Keratinocyte (primary cell): ENCODE measurements around the gene MMP23B. TPM values are rescaled to one million over a fixed set of nuclear protein-coding genes. Genes with fewer than 3 reads are reported as not detected.

Source experiments
- DNase-seq: peaks from one replicate; pipeline ENCODE4 v3.0.0-alpha.2; 2011; ENCODE audit warnings: low read depth, missing footprints, low spot score
- FAIRE-seq: peaks from 2 replicates; lab custom pipeline; 2011; peaks lifted over from hg19 to GRCh38; lab: Jason Lieb, UNC
- H2AFZ ChIP-seq: 2 replicates; pipeline ENCODE4 v1.6.0; 2012; ENCODE audit warnings: low read length, control low read depth, inconsistent platforms; ENCODE audit not compliant: control insufficient read depth
- H3K27ac ChIP-seq: 2 replicates; pipeline ENCODE4 v1.5.1; 2011; ENCODE audit warnings: low read length; ENCODE audit not compliant: control insufficient read depth, insufficient read depth
- H3K27me3 ChIP-seq: 3 replicates; pipeline ENCODE4 v1.6.0; 2011; ENCODE audit warnings: low read length; ENCODE audit not compliant: control insufficient read depth, insufficient read depth; ENCODE audit errors: extremely low read depth
- H3K36me3 ChIP-seq, 2 experiments: 2 replicates in 1 of 2; 3 replicates in 1 of 2; pipeline ENCODE4 v1.5.1; 2011; ENCODE audit warnings: low read length in 2 of 2, mild to moderate bottlenecking in 1 of 2; ENCODE audit not compliant: control insufficient read depth in 2 of 2, insufficient read depth in 2 of 2; ENCODE audit errors: extremely low read depth in 1 of 2
- H3K4me1 ChIP-seq: 3 replicates; pipeline ENCODE4 v1.5.1; 2011; ENCODE audit warnings: low read length; ENCODE audit not compliant: control insufficient read depth, insufficient read depth; ENCODE audit errors: extremely low read depth
- H3K4me2 ChIP-seq: 3 replicates; pipeline ENCODE4 v1.6.0; 2011; ENCODE audit warnings: low read depth, low read length; ENCODE audit not compliant: control insufficient read depth, insufficient read depth; ENCODE audit errors: extremely low read depth
- H3K4me3 ChIP-seq, 3 experiments: fragments of 200-600 bp in 1 of 3; sonication (generic) in 1 of 3; 2 replicates in 2 of 3; 3 replicates in 1 of 3; pipeline ENCODE4 v1.5.1; 2011 to 2016; ENCODE audit warnings: low read length in 3 of 3, mild to moderate bottlenecking in 3 of 3, control low read depth in 2 of 3, inconsistent platforms in 1 of 3, low read depth in 1 of 3, mixed read lengths in 1 of 3, mixed run types in 1 of 3, moderate library complexity in 1 of 3; ENCODE audit not compliant: control insufficient read depth in 2 of 3, insufficient read depth in 2 of 3; ENCODE audit errors: extremely low read depth in 1 of 3
- H3K79me2 ChIP-seq: 2 replicates; pipeline ENCODE4 v1.6.0; 2012; ENCODE audit warnings: low read length; ENCODE audit not compliant: control insufficient read depth, insufficient read depth
- H3K9ac ChIP-seq: 3 replicates; pipeline ENCODE4 v1.6.0; 2011; ENCODE audit warnings: low read length; ENCODE audit not compliant: control insufficient read depth, insufficient read depth; ENCODE audit errors: extremely low read depth
- H3K9me1 ChIP-seq: 3 replicates; pipeline ENCODE4 v1.6.0; 2011; ENCODE audit warnings: low read length; ENCODE audit not compliant: control insufficient read depth, insufficient read depth; ENCODE audit errors: extremely low read depth
- H3K9me3 ChIP-seq: 2 replicates; pipeline ENCODE4 v1.5.1; 2012; ENCODE audit warnings: low read depth, low read length; ENCODE audit not compliant: control insufficient read depth
- H4K20me1 ChIP-seq: 3 replicates; pipeline ENCODE4 v1.6.0; 2011; ENCODE audit warnings: low read length; ENCODE audit not compliant: control insufficient read depth, insufficient read depth; ENCODE audit errors: extremely low read depth
- EZH2 ChIP-seq: IDR thresholded peaks from one replicate; pipeline ENCODE4 v1.6.1; 2012; ENCODE audit warnings: inconsistent platforms, mild to moderate bottlenecking, low read length, moderate library complexity
- dilution Hi-C: fragments of 300-500 bp; cut with MboI; formaldehyde crosslinking; loops from one replicate; pipeline ENCODE4 v1.7.0; 2020; ENCODE audit warnings: low sequenced_read_pairs; ENCODE audit not compliant: extremely low pct_ligation_motif_present
- polyA plus RNA-seq, 5 experiments: library from polyadenylated mRNA; depleted of rRNA in 3 of 5; stranded (reverse) in 3 of 5; stranded (forward) in 1 of 5; unstranded in 1 of 5; fragments of >200 nt; gene quantifications; 1 replicate in 1 of 5; 2 replicates in 3 of 5; 3 replicates in 1 of 5; pipeline versions ENCODE4 v1.2.1 to v1.2.3, GENCODE V29; 2011 to 2012; ENCODE audit warnings: missing spikeins in 2 of 5, low read depth in 1 of 5, low replicate concordance in 1 of 5
- TF ChIP-seq, protein P1 (sequence below), 3 experiments: IDR thresholded peaks in 1 of 3; conservative IDR thresholded peaks in 1 of 3; optimal IDR thresholded peaks in 1 of 3; 2 replicates in 2 of 3; 3 replicates in 1 of 3; pipeline versions ENCODE3 to v1.5.1; 2011; ENCODE audit warnings: low read length in 3 of 3, mild to moderate bottlenecking in 3 of 3, moderate library complexity in 2 of 3, control low read depth in 1 of 3, inconsistent platforms in 1 of 3; ENCODE audit not compliant: insufficient read depth in 2 of 3; ENCODE audit errors: extremely low read depth in 1 of 3

Gene MMP23B
- polyA plus RNA-seq, 1 donor (not counting 4 experiments of a cell fraction or from before 2014, with no cell fraction given): not detected

DNA sequence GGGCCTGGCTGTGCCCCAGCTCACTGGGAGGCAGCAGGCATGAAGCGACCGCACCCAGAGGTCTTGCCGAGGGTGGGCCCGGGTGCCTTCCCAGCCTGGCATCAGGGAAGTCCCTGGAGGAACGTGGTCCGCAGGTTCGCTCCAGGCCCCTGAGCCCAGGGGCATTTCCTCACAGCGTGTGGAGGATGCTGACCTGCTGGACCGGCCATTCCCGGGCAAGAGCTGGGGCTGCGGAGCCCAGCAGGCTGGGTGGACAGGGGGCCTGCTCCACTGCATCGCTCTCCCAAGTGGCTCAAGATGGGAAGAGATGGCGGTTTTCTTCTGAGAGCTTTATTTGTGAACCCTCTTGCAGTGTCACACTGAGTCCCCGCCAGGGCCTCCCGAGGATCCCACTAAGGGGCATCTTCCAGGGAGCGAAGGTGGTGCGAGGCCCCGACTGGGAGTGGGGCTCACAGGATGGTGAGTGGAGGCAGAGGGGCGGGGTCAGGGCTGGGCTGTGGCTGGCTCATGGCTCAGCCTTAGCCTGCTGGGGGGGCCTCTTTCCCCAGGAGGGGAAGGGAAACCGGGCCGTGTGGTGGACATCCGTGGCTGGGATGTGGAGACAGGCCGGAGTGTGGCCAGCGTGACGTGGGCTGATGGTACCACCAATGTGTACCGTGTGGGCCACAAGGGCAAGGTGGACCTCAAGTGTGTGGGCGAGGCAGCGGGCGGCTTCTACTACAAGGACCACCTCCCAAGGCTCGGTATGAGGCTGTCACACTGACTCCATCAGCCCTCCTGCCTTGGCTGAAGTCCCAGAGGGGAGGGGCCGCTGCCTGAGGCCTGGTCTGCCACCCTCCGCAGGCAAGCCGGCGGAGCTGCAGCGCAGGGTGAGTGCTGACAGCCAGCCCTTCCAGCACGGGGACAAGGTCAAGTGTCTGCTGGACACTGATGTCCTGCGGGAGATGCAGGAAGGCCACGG lies 7.2 kb upstream of the MMP23B start:
- Histone ChIP-seq H3K4me2 (no peak overlapping the region), H3K36me3 (no peaks in the 10 kb centered on the region), H3K27me3 (no peaks in the 10 kb centered on the region), H3K4me3 (no peak overlapping the region), H4K20me1 (no peaks in the 10 kb centered on the region), H3K9ac (no peak overlapping the region), H3K27ac (no peak overlapping the region), H3K9me3 (no peaks in the 10 kb centered on the region), H3K79me2 (no peaks in the 10 kb centered on the region), H3K4me1 (peaks cover 18% of the 10 kb centered on the region), H2AFZ (no peak overlapping the region), H3K9me1 (no peaks in the 10 kb centered on the region)
- TF ChIP-seq, protein P1, sequence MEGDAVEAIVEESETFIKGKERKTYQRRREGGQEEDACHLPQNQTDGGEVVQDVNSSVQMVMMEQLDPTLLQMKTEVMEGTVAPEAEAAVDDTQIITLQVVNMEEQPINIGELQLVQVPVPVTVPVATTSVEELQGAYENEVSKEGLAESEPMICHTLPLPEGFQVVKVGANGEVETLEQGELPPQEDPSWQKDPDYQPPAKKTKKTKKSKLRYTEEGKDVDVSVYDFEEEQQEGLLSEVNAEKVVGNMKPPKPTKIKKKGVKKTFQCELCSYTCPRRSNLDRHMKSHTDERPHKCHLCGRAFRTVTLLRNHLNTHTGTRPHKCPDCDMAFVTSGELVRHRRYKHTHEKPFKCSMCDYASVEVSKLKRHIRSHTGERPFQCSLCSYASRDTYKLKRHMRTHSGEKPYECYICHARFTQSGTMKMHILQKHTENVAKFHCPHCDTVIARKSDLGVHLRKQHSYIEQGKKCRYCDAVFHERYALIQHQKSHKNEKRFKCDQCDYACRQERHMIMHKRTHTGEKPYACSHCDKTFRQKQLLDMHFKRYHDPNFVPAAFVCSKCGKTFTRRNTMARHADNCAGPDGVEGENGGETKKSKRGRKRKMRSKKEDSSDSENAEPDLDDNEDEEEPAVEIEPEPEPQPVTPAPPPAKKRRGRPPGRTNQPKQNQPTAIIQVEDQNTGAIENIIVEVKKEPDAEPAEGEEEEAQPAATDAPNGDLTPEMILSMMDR (optimal IDR thresholded peaks at IDR 0.05 in 1 of 3, IDR thresholded peaks at IDR 0.05 in 1 of 3, conservative IDR thresholded peaks at IDR 0.05 in 1 of 3; ENCODE audit: extremely low read depth in 1 of 3, insufficient read depth in 2 of 3, low read length in 3 of 3): no peak
- dilution Hi-C loops: no loop called here
- no peak for DNase-seq
- no peak for FAIRE-seq

DNA sequence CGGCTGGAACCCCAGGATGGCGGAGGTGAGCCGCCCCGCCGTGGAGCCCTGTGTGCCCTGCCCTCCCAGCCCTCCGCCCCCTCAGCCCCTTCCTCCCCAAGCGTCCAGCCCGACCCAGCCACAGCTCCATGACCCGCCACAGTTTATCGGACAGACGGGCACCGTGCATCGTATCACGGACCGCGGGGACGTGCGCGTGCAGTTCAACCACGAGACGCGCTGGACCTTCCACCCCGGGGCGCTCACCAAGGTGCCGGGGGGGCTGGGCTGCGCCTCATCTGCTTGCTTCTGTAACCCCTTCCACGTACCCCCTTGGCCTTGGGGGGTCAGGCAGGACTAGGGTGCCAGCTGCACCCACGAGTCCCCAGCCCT lies 6.6 kb upstream of the MMP23B start:
- FAIRE-seq (no peak), DNase-seq (no peak)
- H3K4me1 ChIP-seq: peaks cover 18% of the 10 kb centered on the region
- no peak for TF ChIP-seq EZH2
- TF ChIP-seq, protein P1 (optimal IDR thresholded peaks at IDR 0.05 in 1 of 3, IDR thresholded peaks at IDR 0.05 in 1 of 3, conservative IDR thresholded peaks at IDR 0.05 in 1 of 3; ENCODE audit: extremely low read depth in 1 of 3, insufficient read depth in 2 of 3, low read length in 3 of 3): no peak
- no peaks in the 10 kb centered on the region for H3K9me3 ChIP-seq
- H3K4me3 ChIP-seq: no peak overlapping the region
- no peak overlapping the region for H2AFZ ChIP-seq
- H4K20me1 ChIP-seq: no peaks in the 10 kb centered on the region
- H3K9me1 ChIP-seq: no peaks in the 10 kb centered on the region
- dilution Hi-C loops: no loop called here
- no peaks in the 10 kb centered on the region for H3K79me2 ChIP-seq
- no peak overlapping the region for H3K27ac ChIP-seq
- no peaks in the 10 kb centered on the region for H3K36me3 ChIP-seq
- H3K4me2 ChIP-seq: no peak overlapping the region
- H3K9ac ChIP-seq: no peak overlapping the region
- H3K27me3 ChIP-seq: no peaks in the 10 kb centered on the region
